GM11168 (cell line): ENCODE results near the gene APOA1.

Experiments used
- in situ Hi-C: fragments of 300-500 bp; cut with MboI; formaldehyde crosslinking; loops from one replicate; pipeline ENCODE4 v1.12.0; 2022; ENCODE audit warnings: low sequenced_read_pairs; ENCODE audit not compliant: unreplicated experiment

The APOA1 gene

DNA sequence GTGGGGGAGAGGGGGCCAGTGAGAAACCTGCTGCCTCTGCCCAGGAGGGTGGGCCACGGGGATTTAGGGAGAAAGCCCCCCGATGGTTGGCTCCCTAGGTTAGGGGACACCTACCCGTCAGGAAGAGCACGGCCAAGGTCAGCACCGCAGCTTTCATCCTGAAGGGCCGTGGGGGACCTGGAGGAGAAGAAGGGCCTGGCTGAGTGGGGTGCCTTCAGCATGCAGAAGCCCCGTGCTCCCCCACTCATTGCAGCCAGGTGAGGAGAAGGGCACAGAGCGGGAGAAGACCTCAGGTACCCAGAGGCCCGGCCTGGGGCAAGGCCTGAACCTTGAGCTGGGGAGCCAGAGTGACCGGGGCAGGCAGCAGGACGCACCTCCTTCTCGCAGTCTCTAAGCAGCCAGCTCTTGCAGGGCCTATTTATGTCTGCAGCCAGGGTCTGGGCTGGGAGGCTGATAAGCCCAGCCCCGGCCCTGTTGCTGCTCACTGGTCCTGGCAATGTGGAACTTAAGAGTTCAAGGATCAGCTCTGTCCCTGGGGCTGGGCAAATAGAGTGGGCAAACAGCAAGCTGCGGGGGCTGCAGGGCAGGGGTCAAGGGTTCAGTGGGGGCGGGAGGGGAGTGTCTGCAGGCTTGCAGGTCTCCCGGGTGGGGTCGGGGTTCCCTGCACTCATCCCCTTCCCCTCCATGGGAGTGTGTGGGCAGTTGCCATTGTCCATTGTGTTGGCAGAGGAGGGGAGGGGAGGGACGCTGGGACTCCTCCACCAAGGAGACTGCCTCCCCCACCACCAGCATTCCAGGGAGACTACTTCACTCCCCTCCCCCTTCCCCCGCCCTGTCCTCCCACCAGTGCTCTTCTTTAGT is at the start of gene APOA1:
Gene APOA1, minus strand, starts transcription at position 392 of the 861 bp plus-strand sequence. Its CDS starts 235 bp downstream, at position 157.
- in situ Hi-C loops, result loop anchor here (5.0 kb wide), 1 partner anchor 35 kb away; no protein-coding TSS in a partner anchor

DNA sequence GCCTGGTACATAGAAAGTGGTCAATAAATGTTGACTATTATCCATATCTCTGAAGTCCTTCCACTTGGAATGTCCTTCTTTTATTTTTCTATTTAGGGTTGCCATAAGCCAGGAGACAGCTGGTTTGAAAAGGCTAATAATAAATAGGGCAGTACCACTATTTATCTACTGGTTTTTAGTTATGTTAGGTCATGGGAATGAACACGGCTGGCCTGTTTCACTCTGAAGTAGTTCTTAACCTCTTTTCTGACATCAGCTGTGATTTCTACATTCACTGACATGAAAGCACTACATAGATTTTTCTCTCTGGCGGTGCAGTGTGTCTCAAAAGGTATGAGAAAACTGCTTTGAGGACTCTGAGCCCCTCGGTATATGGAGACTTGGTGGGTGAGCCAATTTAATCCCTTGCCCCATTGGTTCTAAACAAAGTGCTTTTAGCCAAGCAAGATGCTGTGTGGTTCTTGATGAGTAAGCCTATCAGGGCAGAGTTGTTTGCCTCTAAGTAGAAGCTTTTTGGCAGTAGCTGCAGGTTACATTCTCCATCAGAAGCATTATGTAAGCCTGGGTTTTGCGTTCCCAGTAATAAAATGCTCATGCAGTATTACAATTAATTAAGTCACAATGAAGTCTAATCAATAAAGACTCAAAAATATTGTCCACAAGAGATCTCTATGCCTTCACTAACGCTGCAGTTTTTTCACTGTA is 48.7 kb upstream of the APOA1 start:
- in situ Hi-C loops, result no loop called here

DNA sequence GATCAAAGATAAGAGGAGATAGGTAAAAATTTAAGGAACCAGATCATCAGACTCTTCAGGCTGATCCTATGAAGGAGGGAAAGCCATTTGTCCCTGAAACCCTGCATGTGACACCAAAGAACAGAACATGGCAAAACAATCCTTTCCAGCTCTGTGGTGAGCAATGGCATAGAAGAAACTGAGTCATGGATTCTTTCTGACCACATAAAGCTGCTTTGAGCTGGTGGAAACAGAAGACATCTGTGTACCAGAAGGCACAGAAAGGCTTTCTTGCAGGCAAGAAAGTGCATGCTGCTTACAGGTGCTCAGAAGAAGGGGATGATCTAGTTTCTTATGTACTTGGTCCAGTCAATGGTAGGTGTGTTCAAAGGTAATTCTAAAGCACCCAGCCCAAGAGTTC is 45.0 kb upstream of the APOA1 start:
- in situ Hi-C loops, result no loop called here

DNA sequence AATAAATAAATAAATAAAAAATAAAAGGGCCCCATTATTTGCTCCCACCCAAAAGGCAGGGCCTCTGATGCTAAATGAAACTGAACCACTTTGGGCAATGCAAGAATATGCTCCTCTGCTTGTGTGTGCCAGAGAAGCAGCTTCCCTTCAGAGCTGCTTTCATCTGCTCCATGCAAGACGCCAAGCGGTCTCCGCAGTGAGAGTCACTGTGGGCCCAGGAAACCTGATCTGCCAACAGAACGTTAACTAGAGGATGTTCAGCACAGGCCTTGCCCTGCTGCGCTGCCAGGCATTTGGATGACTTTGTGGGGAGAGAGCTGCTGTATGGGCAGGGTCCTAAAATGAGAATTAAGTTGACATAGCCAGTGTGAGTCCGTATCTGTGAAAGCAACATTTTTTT is 43.7 kb upstream of the APOA1 start:
- in situ Hi-C loops, result no loop called here

DNA sequence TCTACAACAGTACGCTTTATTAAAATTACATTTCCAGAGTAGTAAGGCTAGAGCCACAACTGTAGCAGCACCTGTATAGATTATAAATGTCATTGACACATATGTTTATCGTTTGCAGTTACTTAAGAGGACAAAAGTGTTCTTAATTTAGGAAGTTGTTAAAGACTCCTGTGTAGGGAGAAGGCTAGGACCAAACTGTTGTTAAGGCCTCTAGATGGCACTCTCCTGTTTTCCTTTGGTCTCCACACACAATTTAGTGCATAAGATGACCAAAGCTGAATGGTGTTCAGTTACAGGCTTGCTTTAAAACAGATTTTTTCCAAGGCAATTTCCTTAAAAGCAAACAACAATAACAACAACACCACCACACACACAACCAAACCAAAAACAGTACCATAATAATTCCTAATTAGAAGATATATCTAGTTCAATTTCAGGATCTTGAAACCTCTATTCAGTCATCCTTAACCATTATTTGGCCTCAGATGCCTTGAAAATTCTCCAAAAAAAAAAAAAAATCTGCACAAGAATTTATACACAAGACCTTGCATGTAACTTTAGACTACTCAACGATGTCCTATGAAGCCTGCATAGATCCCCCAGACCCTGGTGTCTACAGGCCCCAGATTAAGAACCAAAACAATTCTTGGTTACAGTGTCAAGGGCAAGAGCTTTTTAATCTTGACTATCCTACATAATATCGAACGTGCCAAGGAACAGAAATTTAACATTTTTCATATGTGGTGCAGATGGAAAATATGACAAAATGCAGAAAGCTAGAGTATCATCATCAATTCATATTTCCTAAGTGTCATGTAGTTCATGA is 42.6 kb upstream of the APOA1 start:
- in situ Hi-C loops, result loop anchor here (5.0 kb wide), 1 partner anchor 222 kb away; no protein-coding TSS in a partner anchor

DNA sequence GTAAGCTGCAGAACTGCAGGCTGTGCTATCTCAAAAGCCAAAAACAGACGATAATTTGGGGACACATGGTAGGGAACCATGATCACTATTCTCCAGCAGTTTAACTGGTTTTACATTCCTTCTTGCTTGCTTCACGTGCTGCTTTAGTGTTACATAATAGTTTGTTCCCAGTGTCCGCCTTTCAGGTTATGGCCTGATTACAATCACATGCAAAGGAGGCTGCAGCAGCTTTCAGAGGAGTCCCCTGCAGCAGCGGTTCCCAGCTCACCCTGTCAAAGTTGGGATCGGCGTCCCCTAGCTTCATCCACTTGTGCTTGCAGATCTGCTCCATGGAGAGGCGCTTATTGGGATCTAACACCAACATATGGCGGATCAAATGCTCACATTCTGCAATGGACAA is 39.2 kb upstream of the APOA1 start:
- in situ Hi-C loops, result loop anchor here (5.0 kb wide), 1 partner anchor 226 kb away; no protein-coding TSS in a partner anchor

DNA sequence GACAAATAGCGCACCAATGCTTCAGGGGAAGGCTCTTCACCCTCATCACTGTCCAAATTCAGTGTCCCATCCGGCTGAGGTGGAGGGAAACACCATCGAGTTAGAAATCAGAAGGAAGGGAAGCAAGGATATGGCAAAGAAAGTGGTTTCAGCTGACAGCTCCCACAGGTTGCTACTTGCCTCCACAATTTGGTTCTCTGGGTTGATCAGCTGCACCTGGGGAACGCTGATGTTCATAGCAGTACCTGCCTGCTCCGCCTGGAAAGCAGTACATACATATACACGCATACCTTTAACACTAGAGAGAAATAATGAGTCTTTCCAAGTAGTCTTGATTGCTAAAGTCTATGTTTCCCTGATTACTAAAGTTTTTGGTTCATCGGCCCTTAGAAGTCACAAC is 37.8 kb upstream of the APOA1 start:
- in situ Hi-C loops, result loop anchor here (5.0 kb wide), 1 partner anchor 227 kb away; no protein-coding TSS in a partner anchor

DNA sequence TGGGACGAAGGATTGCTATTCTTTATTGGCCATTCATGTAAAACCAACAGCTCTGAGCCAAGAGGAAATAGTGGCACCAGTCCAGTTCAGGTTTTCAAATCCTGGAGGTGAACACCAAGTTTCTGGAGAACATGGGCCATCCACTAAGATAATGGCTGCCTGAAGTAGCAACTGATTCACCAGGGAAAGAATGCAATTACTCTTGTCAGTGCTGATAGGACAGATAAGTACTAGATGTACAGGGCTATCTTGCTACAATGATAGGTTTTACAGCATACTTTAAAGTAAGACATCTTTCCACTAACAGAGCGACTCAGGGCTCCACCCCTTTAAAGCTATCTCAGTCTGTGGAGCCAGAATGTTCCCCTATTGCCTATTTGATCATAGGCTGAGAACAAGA is 36.8 kb upstream of the APOA1 start:
- in situ Hi-C loops, result no loop called here

DNA sequence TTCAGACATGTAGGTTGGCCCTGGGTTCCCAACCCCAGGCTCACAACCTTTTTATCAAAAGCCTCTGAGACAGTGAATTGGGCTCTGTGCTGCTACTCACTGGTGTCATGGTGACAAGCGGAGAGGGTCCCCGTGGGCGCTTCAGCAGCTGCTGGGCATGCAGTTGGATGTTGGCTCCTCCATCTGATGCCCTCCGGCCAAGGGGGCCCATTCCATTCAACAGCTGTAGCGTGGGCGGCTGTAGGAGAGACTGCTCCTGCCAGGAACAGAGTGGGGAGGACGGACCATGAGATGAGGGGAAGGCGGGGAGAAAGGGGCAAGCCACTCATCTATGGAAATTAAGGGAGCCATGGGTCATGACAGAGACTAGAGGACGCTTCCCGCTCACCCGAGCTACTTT is 36.0 kb upstream of the APOA1 start:
- in situ Hi-C loops, result no loop called here

DNA sequence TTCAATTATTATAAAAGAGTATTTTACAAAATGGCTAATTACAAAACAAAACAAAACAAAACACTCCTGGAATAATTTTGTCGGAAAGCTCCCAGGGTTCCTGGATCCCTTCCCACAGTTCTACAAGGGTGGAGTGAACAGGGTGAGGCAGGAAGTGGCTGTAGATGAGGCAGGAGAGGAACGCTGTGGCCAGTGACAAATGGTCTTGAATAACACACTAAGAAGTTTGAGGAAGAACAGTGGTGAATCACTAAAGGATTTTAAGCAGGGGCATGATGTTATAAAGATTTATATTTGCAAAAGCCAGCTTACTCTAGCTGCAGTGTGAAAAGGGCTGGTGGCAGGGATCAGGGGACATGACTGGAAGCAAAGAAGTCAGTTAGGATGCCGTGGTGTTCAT is 33.8 kb upstream of the APOA1 start:
- in situ Hi-C loops, result no loop called here

DNA sequence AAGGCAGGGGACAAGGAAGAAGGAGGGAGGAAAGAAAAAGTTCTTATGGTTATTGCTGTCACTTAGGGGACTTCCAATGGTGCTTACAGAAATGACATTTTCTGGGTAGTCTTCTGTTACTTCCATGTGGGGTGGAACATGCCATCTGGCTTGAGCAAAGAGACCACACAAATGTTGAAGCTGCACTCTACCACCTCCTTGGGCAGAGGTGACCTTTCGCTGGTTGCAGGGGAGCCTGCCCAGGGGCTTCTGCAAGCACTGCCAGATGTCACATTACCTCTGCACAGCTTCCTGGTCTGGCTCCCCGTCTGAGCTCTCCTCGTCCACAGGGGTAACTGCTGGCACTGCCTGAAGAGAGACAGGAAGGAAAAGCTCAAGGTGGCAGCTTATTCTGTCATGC is 32.6 kb upstream of the APOA1 start:
- in situ Hi-C loops, result no loop called here

DNA sequence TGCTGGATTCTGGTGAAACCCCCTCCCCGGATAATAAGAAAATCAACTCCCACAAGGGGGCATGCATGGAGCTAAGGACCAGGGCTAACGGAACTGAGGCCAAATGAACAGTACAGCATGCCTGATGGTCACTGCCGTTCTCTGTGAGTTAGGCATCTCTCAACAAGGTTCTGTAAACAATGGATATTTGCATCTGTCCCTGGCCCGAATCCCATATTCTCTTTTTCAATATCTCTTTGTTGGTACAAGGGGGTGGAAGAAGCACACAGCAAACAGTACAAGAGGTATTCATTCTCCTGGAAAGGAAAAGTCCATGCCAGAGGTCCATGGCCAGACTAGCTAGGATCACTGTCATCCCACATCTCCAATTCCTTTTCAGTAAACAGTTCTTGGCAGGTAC is 32.2 kb upstream of the APOA1 start:
- in situ Hi-C loops, result no loop called here

DNA sequence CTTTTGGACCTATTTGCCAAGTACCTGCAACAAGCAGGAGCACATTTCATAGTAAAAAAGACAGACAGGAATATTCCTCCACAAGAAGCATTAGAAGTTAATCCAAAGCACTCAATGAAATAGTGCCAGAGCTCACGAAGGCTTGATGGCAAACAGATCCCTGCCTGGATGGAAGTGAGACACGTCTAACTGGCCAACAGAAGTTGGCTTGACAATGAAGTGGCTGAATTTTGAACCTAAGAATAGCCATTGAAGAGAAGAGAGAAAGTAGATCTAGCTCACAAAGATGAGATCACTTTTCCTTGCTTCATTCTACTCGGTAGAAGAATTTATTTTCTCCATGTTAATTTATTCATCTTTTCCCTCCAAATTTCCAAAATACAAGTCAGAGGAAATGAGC is 30.6 kb upstream of the APOA1 start:
- in situ Hi-C loops, result no loop called here

DNA sequence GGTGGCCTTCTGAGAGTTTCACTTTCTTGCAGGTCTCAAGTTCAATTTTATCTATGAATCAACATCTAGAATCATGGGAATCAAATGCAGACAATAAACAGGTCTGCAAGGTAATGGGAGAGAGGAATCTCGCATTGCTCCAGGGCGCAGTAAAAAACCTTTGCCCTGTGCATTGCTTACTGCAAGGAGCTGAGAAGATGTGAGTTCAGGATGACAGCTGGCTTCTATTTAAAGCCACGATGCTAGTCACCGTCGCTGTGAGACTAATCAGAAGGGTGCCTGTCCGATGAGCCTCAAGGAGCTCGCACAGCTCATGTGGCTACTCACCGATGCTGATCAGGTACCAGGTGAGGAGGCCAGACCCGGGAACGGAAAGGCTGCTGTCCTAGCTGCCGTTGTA is 30.2 kb upstream of the APOA1 start:
- in situ Hi-C loops, result no loop called here

DNA sequence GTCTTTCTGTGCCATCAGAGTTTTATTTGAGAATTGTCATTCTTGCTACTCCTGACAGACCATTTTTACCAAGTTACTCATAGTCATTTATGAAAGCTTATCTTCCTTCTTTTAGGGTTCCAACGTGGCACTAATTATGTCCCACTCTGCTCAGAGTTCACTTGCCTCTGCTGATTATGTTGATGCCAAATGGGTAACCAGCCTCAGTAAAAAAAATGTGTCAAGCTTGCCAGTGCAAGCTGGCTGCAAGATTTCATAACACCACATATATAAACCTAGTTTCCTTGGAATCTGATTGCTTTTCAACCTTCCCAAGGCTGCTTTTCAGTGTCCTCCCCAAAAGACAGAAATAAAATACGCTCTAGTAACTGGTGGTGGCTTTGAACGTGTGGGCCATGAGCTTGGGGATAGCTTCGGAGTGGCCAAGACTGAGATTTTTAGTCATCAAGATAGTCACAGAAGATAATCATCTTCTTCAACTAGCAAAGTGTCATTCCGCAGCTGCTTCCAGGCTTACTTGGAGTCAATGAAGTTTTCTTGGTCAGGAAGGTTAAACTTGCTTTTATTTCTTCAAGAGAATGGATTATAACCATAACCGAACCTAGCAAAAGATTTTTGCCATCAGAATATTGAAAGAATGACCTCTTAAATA is 29.5 kb upstream of the APOA1 start:
- in situ Hi-C loops, result no loop called here

DNA sequence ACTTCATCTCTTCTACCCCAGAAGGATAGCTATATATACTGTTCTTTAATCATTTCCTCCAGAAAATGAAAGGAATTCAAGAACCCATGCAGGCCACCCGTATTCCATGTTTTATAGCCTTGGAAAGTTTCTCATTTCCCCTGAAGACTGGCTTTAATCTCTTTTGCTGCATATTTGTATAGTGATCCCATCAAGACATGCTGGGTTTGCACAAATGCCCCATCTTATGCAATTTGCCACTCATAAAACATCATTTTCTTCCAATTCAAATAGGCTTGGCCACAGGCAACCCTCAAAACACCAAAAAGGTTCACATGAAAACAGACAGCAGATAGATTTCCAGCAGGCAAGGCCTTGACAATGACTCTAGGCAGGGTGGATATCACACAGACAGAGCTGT is 28.3 kb upstream of the APOA1 start:
- in situ Hi-C loops, result no loop called here

DNA sequence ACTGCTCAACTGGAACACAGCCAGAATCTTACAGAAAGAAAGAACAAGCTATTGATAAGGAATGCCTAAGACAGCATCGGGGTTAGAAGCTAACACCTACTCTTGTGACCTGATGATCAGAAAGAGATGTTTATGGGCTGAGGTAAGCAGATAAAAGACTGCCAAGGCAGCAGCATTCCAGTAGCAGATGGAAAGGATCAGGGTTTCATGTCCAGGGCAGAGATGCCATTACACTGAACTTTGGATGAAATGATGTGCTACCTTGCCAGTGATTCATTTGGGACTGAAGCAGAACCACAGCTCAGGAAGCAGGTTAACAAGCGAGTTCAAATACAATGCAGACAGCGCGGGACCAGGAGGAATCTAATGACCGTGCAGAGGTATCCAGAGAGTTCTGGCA is 27.1 kb upstream of the APOA1 start:
- in situ Hi-C loops, result no loop called here

DNA sequence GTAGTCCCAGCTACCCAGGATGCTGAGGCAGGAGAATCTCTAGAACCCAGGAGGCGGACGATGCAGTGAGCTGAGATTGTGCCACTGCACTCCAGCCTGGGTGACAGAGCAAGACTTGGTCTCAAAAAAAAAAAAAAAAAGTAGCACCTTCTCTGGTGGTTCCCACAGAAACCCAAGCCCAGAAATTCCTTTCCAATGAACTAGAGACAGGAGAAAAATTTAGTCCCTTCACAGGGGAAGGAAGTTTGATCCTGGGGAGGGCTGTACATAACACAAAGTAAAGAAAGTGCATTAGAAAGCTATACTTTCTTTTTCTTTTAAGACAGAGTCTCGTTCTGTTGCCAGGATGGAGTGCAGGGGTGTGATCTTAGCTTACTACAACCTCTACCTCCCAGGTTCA is 25.5 kb upstream of the APOA1 start:
- in situ Hi-C loops, result no loop called here

DNA sequence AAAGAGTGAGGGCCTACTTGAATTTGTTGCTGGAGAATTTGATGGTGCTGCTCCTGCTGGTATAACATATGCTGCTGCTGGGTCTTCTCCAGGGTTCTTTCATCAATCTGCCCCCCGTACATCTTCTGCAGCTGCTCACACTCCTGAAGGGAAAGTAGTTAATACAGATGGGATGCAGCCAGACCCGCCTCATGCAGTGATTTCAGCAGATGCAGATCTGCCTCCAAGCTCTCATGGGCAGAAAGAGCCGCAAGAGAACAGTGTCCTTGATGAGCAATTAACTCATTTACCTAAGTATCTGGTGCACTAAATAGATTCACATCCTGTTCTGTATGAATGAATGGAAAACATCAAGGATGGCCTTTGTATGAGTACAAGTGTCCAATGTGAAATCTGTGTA is 24.8 kb upstream of the APOA1 start:
- in situ Hi-C loops, result no loop called here

DNA sequence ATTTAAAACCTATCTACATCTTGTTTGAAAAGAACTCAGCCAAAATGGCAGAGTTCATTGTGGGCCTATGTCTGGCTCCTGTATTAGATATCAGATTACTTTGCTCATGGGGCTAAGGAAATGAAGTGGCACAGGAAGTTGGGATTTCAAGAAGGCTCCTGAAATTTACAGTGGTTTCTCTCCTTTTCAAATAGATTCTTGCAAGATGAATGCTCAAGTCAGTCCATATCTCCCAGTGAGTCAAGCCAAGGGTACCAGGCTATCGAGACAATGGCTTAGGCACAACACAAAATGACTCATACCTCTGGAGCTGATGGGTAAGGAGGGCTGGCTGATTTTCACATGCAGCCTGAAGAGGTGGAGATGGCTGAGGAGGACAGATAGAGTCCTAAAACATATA is 24.1 kb upstream of the APOA1 start:
- in situ Hi-C loops, result no loop called here
